ENCODE measurements around the gene APOO. TPM values are rescaled to one million over a fixed set of nuclear protein-coding genes. Genes with fewer than 3 reads are reported as not detected.

APOO gene
- 6.7 TPM for total RNA-seq

- DNase-seq: peak; percentile 89
Observed at GRCh38 chrX:23907498-23908218, at the start of gene APOO, which contains the start of gene CXorf58. Gene APOO, minus strand, starts transcription at chrX:23907938. Its CDS starts 236 bp downstream, at chrX:23907702. Gene CXorf58, plus strand, starts transcription at chrX:23908006. Its CDS starts 2,297 bp downstream, at chrX:23910303.

- no peak for DNase-seq
Observed at GRCh38 chrX:23954396-23954795, 46.7 kb upstream of the APOO start.

- DNase-seq: no peak
Observed at GRCh38 chrX:23953908-23954269, 46.2 kb upstream of the APOO start.

- no peak for DNase-seq
Observed at GRCh38 chrX:23952984-23953907, 45.5 kb upstream of the APOO start.

GRCh38 chrX:23952391-23952790, 44.7 kb upstream of the APOO start:
- no peak for DNase-seq

- no peak for DNase-seq
Observed at GRCh38 chrX:23945206-23945605, 37.5 kb upstream of the APOO start.

GRCh38 chrX:23944234-23944633, 36.5 kb upstream of the APOO start:
- DNase-seq: no peak

GRCh38 chrX:23939203-23939602, 31.5 kb upstream of the APOO start:
- no peak for DNase-seq

GRCh38 chrX:23938690-23939089, 31.0 kb upstream of the APOO start:
- no peak for DNase-seq

GRCh38 chrX:23937100-23937499, 29.4 kb upstream of the APOO start:
- no peak for DNase-seq

- DNase-seq: no peak
Observed at GRCh38 chrX:23936180-23936579, 28.4 kb upstream of the APOO start.

- peak; percentile 32 for DNase-seq
Observed at GRCh38 chrX:23935106-23935505, 27.4 kb upstream of the APOO start.

- DNase-seq: peak; percentile 27
Observed at GRCh38 chrX:23932046-23932445, 24.3 kb upstream of the APOO start.

- DNase-seq: no peak
Observed at GRCh38 chrX:23930894-23931604, 23.3 kb upstream of the APOO start.

GRCh38 chrX:23926015-23926414, 18.3 kb upstream of the APOO start:
- DNase-seq: no peak

- DNase-seq: no peak
Observed at GRCh38 chrX:23919706-23920320, 12.1 kb upstream of the APOO start.

- DNase-seq: no peak
Observed at GRCh38 chrX:23919148-23919547, 11.4 kb upstream of the APOO start.

GRCh38 chrX:23911126-23911835, 3.5 kb upstream of the APOO start:
- no peak for DNase-seq

GRCh38 chrX:23908219-23909004, 674 bp upstream of the APOO start:
- no peak for DNase-seq

GRCh38 chrX:23907111-23907497, 634 bp downstream of the APOO start:
- DNase-seq: no peak

GRCh38 chrX:23904096-23904495, 3.6 kb downstream of the APOO start:
- no peak for DNase-seq

All from skin of body (tissue), 2 donors.